ENCODE data around the gene SH3PXD2A.

- TF ChIP-seq, protein P1, sequence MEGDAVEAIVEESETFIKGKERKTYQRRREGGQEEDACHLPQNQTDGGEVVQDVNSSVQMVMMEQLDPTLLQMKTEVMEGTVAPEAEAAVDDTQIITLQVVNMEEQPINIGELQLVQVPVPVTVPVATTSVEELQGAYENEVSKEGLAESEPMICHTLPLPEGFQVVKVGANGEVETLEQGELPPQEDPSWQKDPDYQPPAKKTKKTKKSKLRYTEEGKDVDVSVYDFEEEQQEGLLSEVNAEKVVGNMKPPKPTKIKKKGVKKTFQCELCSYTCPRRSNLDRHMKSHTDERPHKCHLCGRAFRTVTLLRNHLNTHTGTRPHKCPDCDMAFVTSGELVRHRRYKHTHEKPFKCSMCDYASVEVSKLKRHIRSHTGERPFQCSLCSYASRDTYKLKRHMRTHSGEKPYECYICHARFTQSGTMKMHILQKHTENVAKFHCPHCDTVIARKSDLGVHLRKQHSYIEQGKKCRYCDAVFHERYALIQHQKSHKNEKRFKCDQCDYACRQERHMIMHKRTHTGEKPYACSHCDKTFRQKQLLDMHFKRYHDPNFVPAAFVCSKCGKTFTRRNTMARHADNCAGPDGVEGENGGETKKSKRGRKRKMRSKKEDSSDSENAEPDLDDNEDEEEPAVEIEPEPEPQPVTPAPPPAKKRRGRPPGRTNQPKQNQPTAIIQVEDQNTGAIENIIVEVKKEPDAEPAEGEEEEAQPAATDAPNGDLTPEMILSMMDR (IDR thresholded peaks at IDR 0.05) = no peak
- TF ChIP-seq EZH2phosphoT487 (IDR thresholded peaks at IDR 0.05) = no peak
Measured at GRCh38 chr10:103700436-103700715, 155.0 kb downstream of the SH3PXD2A start.

All from neural progenitor cell (in vitro differentiated cells).